ENCODE data around the gene FDPS. TPM values are rescaled to one million over a fixed set of nuclear protein-coding genes. Genes with fewer than 3 reads are reported as not detected.

The FDPS gene
- polyA plus RNA-seq, result 100 to 1,000 TPM; 172 to 343 (median 195) TPM
- long read RNA-seq, donor 1, result 0 reads
- long read RNA-seq, donor 2, transcript FDPS-206 (10 exons, 1,178 nt), result major isoform, 7 of 25 reads
- long read RNA-seq, donor 2, transcript FDPS-214 (2 exons, 475 nt), result minor isoform, 5 of 25 reads
- long read RNA-seq, donor 2, partial matches to known transcripts, result 5 of 25 reads
- long read RNA-seq, donor 2, other reads (novel, unspliced or antisense), result 0 of 25 reads
- long read RNA-seq, donor 3, transcript FDPS-215 (4 exons, 680 nt), result minor isoform, 5 of 75 reads
- long read RNA-seq, donor 3, transcript FDPS-206 (10 exons, 1,178 nt), result major isoform, 18 of 75 reads
- long read RNA-seq, donor 3, transcript FDPS-214 (2 exons, 475 nt), result minor isoform, 7 of 75 reads
- long read RNA-seq, donor 3, partial matches to known transcripts, result 34 of 75 reads
- long read RNA-seq, donor 3, other reads (novel, unspliced or antisense), result 0 of 75 reads
- long read RNA-seq, donor 4, result 0 reads
- long read RNA-seq, donor 5, transcript FDPS-206 (10 exons, 1,178 nt), result major isoform, 6 of 35 reads
- long read RNA-seq, donor 5, partial matches to known transcripts, result 17 of 35 reads
- long read RNA-seq, donor 5, other reads (novel, unspliced or antisense), result 0 of 35 reads
- long read RNA-seq, donor 6, transcript FDPS-206 (10 exons, 1,178 nt), result major isoform, 23 of 87 reads
- long read RNA-seq, donor 6, transcript FDPS-214 (2 exons, 475 nt), result minor isoform, 8 of 87 reads
- long read RNA-seq, donor 6, transcript FDPS-203 (10 exons, 1,256 nt), result minor isoform, 9 of 87 reads
- long read RNA-seq, donor 6, partial matches to known transcripts, result 43 of 87 reads
- long read RNA-seq, donor 6, other reads (novel, unspliced or antisense), result 0 of 87 reads
- long read RNA-seq, donor 7, result 0 reads
- long read RNA-seq, donor 8, partial matches to known transcripts, result 0 of 5 reads
- long read RNA-seq, donor 8, other reads (novel, unspliced or antisense), result 0 of 5 reads
- long read RNA-seq, donor 9, partial matches to known transcripts, result 14 of 20 reads
- long read RNA-seq, donor 9, other reads (novel, unspliced or antisense), result 0 of 20 reads
- long read RNA-seq, donor 10, transcript FDPS-203 (10 exons, 1,256 nt), result major isoform, 17 of 114 reads
- long read RNA-seq, donor 10, transcript FDPS-206 (10 exons, 1,178 nt), result minor isoform, 15 of 114 reads
- long read RNA-seq, donor 10, transcript FDPS-214 (2 exons, 475 nt), result minor isoform, 11 of 114 reads
- long read RNA-seq, donor 10, partial matches to known transcripts, result 61 of 114 reads
- long read RNA-seq, donor 10, other reads (novel, unspliced or antisense), result 0 of 114 reads

- Histone ChIP-seq H3K4me1 (ENCODE audit: control insufficient read depth in 3 of 3, insufficient read depth in 2 of 3, low read depth in 1 of 3, low read length in 2 of 3) (peaks cover 0 to 15% (median 0%) of the 10 kb centered on the region in 3 donors), H3K27ac (ENCODE audit: low read depth in 1 of 3, low read length in 2 of 3) (peak within 1 kb of the TSS; percentile 77 to 95 (median 90)), H3K27me3 (ENCODE audit: control insufficient read depth in 3 of 3, insufficient read depth in 3 of 3, low read length in 3 of 3) (no peaks in the 10 kb centered on the region), H3K4me3 (ENCODE audit: low read depth in 1 of 3, low read length in 3 of 3) (peak within 1 kb of the TSS; percentile 68 to 90 (median 75)), H3K9me3 (ENCODE audit: control insufficient read depth in 2 of 2, insufficient read depth in 1 of 2, low read depth in 1 of 2, low read length in 1 of 2) (no peaks in the 10 kb centered on the region), H3K36me3 (ENCODE audit: control insufficient read depth in 3 of 3, insufficient read depth in 2 of 3, low read depth in 1 of 3, low read length in 3 of 3) (peaks cover 0 to 28% (median 5%) of the 10 kb centered on the region in 3 donors)
- peak; percentile 99 to 100 for DNase-seq
- FAIRE-seq, result no peak
- WGBS, 3 donors, result 0% methylated on average over 51 of the region's 51 CpGs
Observed at GRCh38 chr1:155308493-155309422, at the start of gene FDPS. FDPS (plus strand) TSS chr1:155308866; CDS start chr1:155309790, 924 bp downstream.

GRCh38 chr1:155260276-155260675 is 48.4 kb upstream of the FDPS start:
- WGBS, 3 donors, result 91 to 94% (median 93%) methylated on average over 5 of the region's 5 CpGs

GRCh38 chr1:155261493-155261851 is 47.2 kb upstream of the FDPS start:
- Histone ChIP-seq H3K9me3 (ENCODE audit: control insufficient read depth in 2 of 2, insufficient read depth in 1 of 2, low read depth in 1 of 2, low read length in 1 of 2) (no peaks in the 10 kb centered on the region), H3K4me1 (ENCODE audit: control insufficient read depth in 3 of 3, insufficient read depth in 2 of 3, low read depth in 1 of 3, low read length in 2 of 3) (peaks cover 0 to 12% (median 9%) of the 10 kb centered on the region in 3 donors), H3K27ac (ENCODE audit: low read depth in 1 of 3, low read length in 2 of 3) (peak overlapping the region; percentile 69 to 81 (median 70)), H3K27me3 (ENCODE audit: control insufficient read depth in 3 of 3, insufficient read depth in 3 of 3, low read length in 3 of 3) (no peaks in the 10 kb centered on the region), H3K36me3 (ENCODE audit: control insufficient read depth in 3 of 3, insufficient read depth in 2 of 3, low read depth in 1 of 3, low read length in 3 of 3) (peaks cover 9 to 58% (median 10%) of the 10 kb centered on the region in 3 donors), H3K4me3 (ENCODE audit: low read depth in 1 of 3, low read length in 3 of 3) (peak overlapping the region; percentile 59 to 76 (median 75))
- WGBS, 3 donors, result 0 to 1% (median 0%) methylated on average over 9 of the region's 9 CpGs
- DNase-seq, result no peak
- no peak for FAIRE-seq

More at GRCh38 chr1:155260276-155260675, 48.4 kb upstream of the FDPS start:
- H3K27me3 ChIP-seq (ENCODE audit: control insufficient read depth in 3 of 3, insufficient read depth in 3 of 3, low read length in 3 of 3), result no peaks in the 10 kb centered on the region
- DNase-seq (no peak), FAIRE-seq (no peak)
- H3K27ac ChIP-seq (ENCODE audit: low read depth in 1 of 3, low read length in 2 of 3), result no peak overlapping the region
- H3K9me3 ChIP-seq (ENCODE audit: control insufficient read depth in 2 of 2, insufficient read depth in 1 of 2, low read depth in 1 of 2, low read length in 1 of 2), result no peaks in the 10 kb centered on the region
- H3K4me3 ChIP-seq (ENCODE audit: low read depth in 1 of 3, low read length in 3 of 3), result no peak overlapping the region
- H3K4me1 ChIP-seq (ENCODE audit: control insufficient read depth in 3 of 3, insufficient read depth in 2 of 3, low read depth in 1 of 3, low read length in 2 of 3), result peaks cover 0 to 18% (median 9%) of the 10 kb centered on the region in 3 donors
- peaks cover 9 to 58% (median 9%) of the 10 kb centered on the region in 3 donors for H3K36me3 ChIP-seq (ENCODE audit: control insufficient read depth in 3 of 3, insufficient read depth in 2 of 3, low read depth in 1 of 3, low read length in 3 of 3)

GRCh38 chr1:155261852-155262673 is 46.6 kb upstream of the FDPS start, which contains the start of gene SCAMP3:
SCAMP3 (minus strand) TSS chr1:155262360; CDS start chr1:155262151, 209 bp downstream.
- H3K36me3 ChIP-seq (ENCODE audit: control insufficient read depth in 3 of 3, insufficient read depth in 2 of 3, low read depth in 1 of 3, low read length in 3 of 3), result peaks cover 10 to 58% (median 12%) of the 10 kb centered on the region in 3 donors
- no peaks in the 10 kb centered on the region for H3K27me3 ChIP-seq (ENCODE audit: control insufficient read depth in 3 of 3, insufficient read depth in 3 of 3, low read length in 3 of 3)
- H3K4me1 ChIP-seq (ENCODE audit: control insufficient read depth in 3 of 3, insufficient read depth in 2 of 3, low read depth in 1 of 3, low read length in 2 of 3), result peaks cover 0 to 12% (median 9%) of the 10 kb centered on the region in 3 donors
- FAIRE-seq, result no peak
- DNase-seq, result peak; percentile 98 to 99
- 0 to 1% (median 1%) methylated on average over 43 to 47 of the region's 47 CpGs for WGBS, 3 donors
- no peaks in the 10 kb centered on the region for H3K9me3 ChIP-seq (ENCODE audit: control insufficient read depth in 2 of 2, insufficient read depth in 1 of 2, low read depth in 1 of 2, low read length in 1 of 2)
- peak within 1 kb of the TSS; percentile 59 to 76 (median 75) for H3K4me3 ChIP-seq (ENCODE audit: low read depth in 1 of 3, low read length in 3 of 3)
- peak within 1 kb of the TSS; percentile 69 to 81 (median 70) for H3K27ac ChIP-seq (ENCODE audit: low read depth in 1 of 3, low read length in 2 of 3)

- FAIRE-seq, result no peak
- 87 to 89% (median 89%) methylated on average over 11 of the region's 11 CpGs for WGBS, 3 donors
- no peak for DNase-seq
- H3K9me3 ChIP-seq (ENCODE audit: control insufficient read depth in 2 of 2, insufficient read depth in 1 of 2, low read depth in 1 of 2, low read length in 1 of 2), result no peaks in the 10 kb centered on the region
- H3K4me1 ChIP-seq (ENCODE audit: control insufficient read depth in 3 of 3, insufficient read depth in 2 of 3, low read depth in 1 of 3, low read length in 2 of 3), result peaks cover 0 to 12% (median 9%) of the 10 kb centered on the region in 3 donors
- peaks cover 15 to 61% (median 18%) of the 10 kb centered on the region in 3 donors for H3K36me3 ChIP-seq (ENCODE audit: control insufficient read depth in 3 of 3, insufficient read depth in 2 of 3, low read depth in 1 of 3, low read length in 3 of 3)
- H3K27me3 ChIP-seq (ENCODE audit: control insufficient read depth in 3 of 3, insufficient read depth in 3 of 3, low read length in 3 of 3), result no peaks in the 10 kb centered on the region
- peak overlapping the region in 1 of 3 donors; percentile 8 for H3K27ac ChIP-seq (ENCODE audit: low read depth in 1 of 3, low read length in 2 of 3)
- no peak overlapping the region for H3K4me3 ChIP-seq (ENCODE audit: low read depth in 1 of 3, low read length in 3 of 3)
Observed at GRCh38 chr1:155263067-155263466, 45.6 kb upstream of the FDPS start.

GRCh38 chr1:155266553-155266952 is 42.1 kb upstream of the FDPS start:
- Histone ChIP-seq H3K27ac (ENCODE audit: low read depth in 1 of 3, low read length in 2 of 3) (no peak overlapping the region), H3K27me3 (ENCODE audit: control insufficient read depth in 3 of 3, insufficient read depth in 3 of 3, low read length in 3 of 3) (no peaks in the 10 kb centered on the region), H3K9me3 (ENCODE audit: control insufficient read depth in 2 of 2, insufficient read depth in 1 of 2, low read depth in 1 of 2, low read length in 1 of 2) (no peaks in the 10 kb centered on the region), H3K4me1 (ENCODE audit: control insufficient read depth in 3 of 3, insufficient read depth in 2 of 3, low read depth in 1 of 3, low read length in 2 of 3) (peaks cover 0 to 5% (median 5%) of the 10 kb centered on the region in 3 donors), H3K4me3 (ENCODE audit: low read depth in 1 of 3, low read length in 3 of 3) (no peak overlapping the region), H3K36me3 (ENCODE audit: control insufficient read depth in 3 of 3, insufficient read depth in 2 of 3, low read depth in 1 of 3, low read length in 3 of 3) (peaks cover 27 to 71% (median 40%) of the 10 kb centered on the region in 3 donors)
- WGBS, 3 donors, result 75 to 86% (median 80%) methylated on average over 6 of the region's 6 CpGs
- DNase-seq (no peak), FAIRE-seq (no peak)
